OCI-LY7 (cell line): Measurements from ENCODE around the gene RAPH1. TPM values are rescaled to one million over a fixed set of nuclear protein-coding genes. Genes with fewer than 3 reads are reported as not detected.

Source experiments
- BruUV-seq: library from RNA; stranded (reverse); fragments of 400-500 nt; replicated peaks from 2 replicates; lab custom pipeline; 2021; lab: Mats Ljungman, UMichigan
- CTCF ChIA-PET: fragments of 300-600 bp; sonication (Branson Sonifier 250); formaldehyde crosslinking; loops from one replicate; lab custom pipeline; 2022; ENCODE audit warnings: antibody characterized with exemption; ENCODE audit not compliant: unreplicated experiment; lab: Charles Lee
- POLR2A ChIA-PET: fragments of 300-600 bp; sonication (Branson Sonifier 250); formaldehyde crosslinking; loops from one replicate; lab custom pipeline; 2022; ENCODE audit warnings: antibody characterized with exemption; lab: Charles Lee
- DNase-seq: peaks from one replicate; pipeline ENCODE4 v3.0.0-alpha.2; 2015; ENCODE audit warnings: low spot score
- H2AFZ ChIP-seq: fragments of 200-600 bp; sonication (generic), shearing (Covaris generic); 2 replicates; pipeline ENCODE4 v1.6.1; 2014; ENCODE audit warnings: mild to moderate bottlenecking, antibody characterized with exemption, low read length, moderate library complexity
- H3K27ac ChIP-seq: fragments of 200-600 bp; sonication (generic); 2 replicates; pipeline ENCODE4 v1.5.1; 2014; ENCODE audit warnings: mixed run types, low read depth, mild to moderate bottlenecking, moderate library complexity, low read length, inconsistent platforms; ENCODE audit not compliant: poor library complexity, severe bottlenecking
- H3K36me3 ChIP-seq: fragments of 200-600 bp; sonication (generic); 2 replicates; pipeline ENCODE4 v1.6.1; 2014; ENCODE audit warnings: mild to moderate bottlenecking, antibody characterized with exemption, low read length, moderate library complexity, mixed read lengths; ENCODE audit not compliant: insufficient read depth
- H3K4me1 ChIP-seq: fragments of 200-600 bp; sonication (generic); 2 replicates; pipeline ENCODE4 v1.5.1; 2014; ENCODE audit warnings: mild to moderate bottlenecking, low read length; ENCODE audit not compliant: insufficient read depth, poor library complexity, severe bottlenecking
- H3K4me2 ChIP-seq: fragments of 200-600 bp; sonication (generic); 2 replicates; pipeline ENCODE4 v1.6.1; 2014; ENCODE audit warnings: mild to moderate bottlenecking, low read length
- H3K4me3 ChIP-seq: fragments of 200-600 bp; sonication (generic); 2 replicates; pipeline ENCODE4 v1.5.1; 2014; ENCODE audit warnings: mild to moderate bottlenecking, low read depth, low read length; ENCODE audit not compliant: poor library complexity, severe bottlenecking
- H3K79me2 ChIP-seq: fragments of 200-600 bp; sonication (generic); 2 replicates; pipeline ENCODE4 v1.6.1; 2016; ENCODE audit warnings: low read depth, mild to moderate bottlenecking, low read length, moderate library complexity, mixed read lengths; ENCODE audit not compliant: insufficient read depth
- H3K9me2 ChIP-seq: fragments of 200-600 bp; sonication (generic); 2 replicates; pipeline ENCODE4 v1.6.1; 2016; ENCODE audit warnings: mild to moderate bottlenecking, low read length, mixed read lengths; ENCODE audit not compliant: insufficient read depth
- H3K9me3 ChIP-seq: fragments of 200-600 bp; sonication (generic); 2 replicates; pipeline ENCODE4 v1.6.1; 2014; ENCODE audit warnings: mild to moderate bottlenecking, mixed run types, low read length, mixed read lengths
- H4K20me1 ChIP-seq: fragments of 200-600 bp; sonication (generic); 2 replicates; pipeline ENCODE4 v1.6.1; 2014; ENCODE audit warnings: mild to moderate bottlenecking, antibody characterized with exemption, low read length, moderate library complexity, mixed read lengths; ENCODE audit not compliant: insufficient read depth
- EZH2phosphoT487 ChIP-seq: fragments of 200-600 bp; sonication (generic); IDR thresholded peaks from 2 replicates; pipeline ENCODE4 v1.6.1; 2018; ENCODE audit warnings: low read depth, borderline replicate concordance, mild to moderate bottlenecking, mixed run types, antibody characterized with exemption, low read length, moderate library complexity, mixed read lengths
- intact Hi-C: fragments of 100-400 bp; cut with micrococcal nuclease; formaldehyde crosslinking; loops from one replicate; pipeline ENCODE4 v1.10.0; 2022; ENCODE audit not compliant: unreplicated experiment
- total RNA-seq, 2 experiments: library from RNA; depleted of rRNA in 1 of 2; stranded (reverse); fragments of >200 nt in 1 of 2; shearing (Covaris generic) in 1 of 2; gene quantifications; 2 replicates each; pipeline ENCODE4 v1.2.3, GENCODE V29; 2014 to 2022
- TF ChIP-seq, protein P1 (sequence below): fragments of 200-600 bp; sonication (generic); conservative IDR thresholded peaks from 2 replicates; pipeline ENCODE4 v1.5.1; 2014; ENCODE audit warnings: mild to moderate bottlenecking, antibody characterized with exemption, low read length, moderate library complexity, mixed read lengths

The RAPH1 gene
- total RNA-seq, 2 experiments from 2014 or later: 4.0 to 21.5 TPM

DNA sequence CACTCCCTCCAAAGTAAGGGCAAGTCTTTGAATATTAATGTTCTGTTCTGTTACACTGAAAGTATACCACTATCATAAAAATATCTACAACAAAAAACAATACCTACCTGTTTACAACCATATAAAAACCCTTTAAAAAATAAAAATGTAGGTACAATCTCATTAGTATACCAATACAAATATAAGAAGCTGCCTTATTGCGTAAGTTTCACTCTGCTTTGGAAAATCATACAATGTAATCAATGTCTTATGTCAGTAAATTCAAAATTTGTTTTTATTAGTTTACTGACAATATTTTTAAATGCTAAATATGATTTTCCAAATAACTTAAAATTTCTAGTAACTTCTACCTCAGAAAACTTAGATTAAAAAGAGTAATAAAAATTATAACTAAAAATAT is 72.8 kb downstream of the RAPH1 start:
- POLR2A ChIA-PET: interaction anchor here (0.6 to 1.1 kb wide), 3 partner anchors 12 to 224 kb away, joined by 3 to 9 read pairs (median 3); partner anchors contain the start of gene CYP20A1
- H2AFZ ChIP-seq: no peak overlapping the region
- H3K27ac ChIP-seq: no peak overlapping the region
- DNase-seq: no peak
- no peaks in the 10 kb centered on the region for H3K9me2 ChIP-seq
- H3K4me3 ChIP-seq: no peak overlapping the region
- H3K9me3 ChIP-seq: no peaks in the 10 kb centered on the region
- H3K79me2 ChIP-seq: no peaks in the 10 kb centered on the region
- peaks cover 36% of the 10 kb centered on the region for H3K36me3 ChIP-seq
- TF ChIP-seq, protein P1, sequence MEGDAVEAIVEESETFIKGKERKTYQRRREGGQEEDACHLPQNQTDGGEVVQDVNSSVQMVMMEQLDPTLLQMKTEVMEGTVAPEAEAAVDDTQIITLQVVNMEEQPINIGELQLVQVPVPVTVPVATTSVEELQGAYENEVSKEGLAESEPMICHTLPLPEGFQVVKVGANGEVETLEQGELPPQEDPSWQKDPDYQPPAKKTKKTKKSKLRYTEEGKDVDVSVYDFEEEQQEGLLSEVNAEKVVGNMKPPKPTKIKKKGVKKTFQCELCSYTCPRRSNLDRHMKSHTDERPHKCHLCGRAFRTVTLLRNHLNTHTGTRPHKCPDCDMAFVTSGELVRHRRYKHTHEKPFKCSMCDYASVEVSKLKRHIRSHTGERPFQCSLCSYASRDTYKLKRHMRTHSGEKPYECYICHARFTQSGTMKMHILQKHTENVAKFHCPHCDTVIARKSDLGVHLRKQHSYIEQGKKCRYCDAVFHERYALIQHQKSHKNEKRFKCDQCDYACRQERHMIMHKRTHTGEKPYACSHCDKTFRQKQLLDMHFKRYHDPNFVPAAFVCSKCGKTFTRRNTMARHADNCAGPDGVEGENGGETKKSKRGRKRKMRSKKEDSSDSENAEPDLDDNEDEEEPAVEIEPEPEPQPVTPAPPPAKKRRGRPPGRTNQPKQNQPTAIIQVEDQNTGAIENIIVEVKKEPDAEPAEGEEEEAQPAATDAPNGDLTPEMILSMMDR: no peak
- TF ChIP-seq EZH2phosphoT487: no peak
- no peak overlapping the region for H3K4me2 ChIP-seq
- no peaks in the 10 kb centered on the region for H4K20me1 ChIP-seq
- no TSS peak for BruUV-seq
- intact Hi-C loops: no loop called here
- H3K4me1 ChIP-seq: peaks cover 9% of the 10 kb centered on the region
- CTCF ChIA-PET: no interaction called here

DNA sequence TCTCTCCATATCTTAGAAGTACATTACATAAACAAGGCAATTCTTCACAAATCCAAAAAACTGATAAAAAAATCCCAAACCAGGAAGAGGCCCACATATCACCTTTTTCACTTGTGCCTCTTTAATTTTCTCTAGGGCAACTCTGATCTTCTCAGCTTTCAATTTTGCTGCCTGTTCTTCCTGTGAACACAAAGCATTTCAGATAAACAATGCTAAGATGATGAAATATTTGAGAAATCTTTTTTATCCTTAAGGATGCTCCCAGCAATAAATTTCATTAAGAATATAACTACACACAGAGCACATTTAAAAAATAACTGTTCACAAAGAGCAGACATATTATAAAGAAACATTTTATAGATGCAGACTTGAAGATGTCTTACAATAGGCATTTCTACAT is 73.4 kb downstream of the RAPH1 start:
- no peak for TF ChIP-seq EZH2phosphoT487
- TF ChIP-seq, protein P1: no peak
- ChIA-PET POLR2A (interaction anchor here (1.1 kb wide), 1 partner anchor 12 kb away, joined by 3 read pairs; no protein-coding TSS in a partner anchor), CTCF (no interaction called here)
- no peaks in the 10 kb centered on the region for H3K79me2 ChIP-seq
- no peak overlapping the region for H3K27ac ChIP-seq
- H2AFZ ChIP-seq: no peak overlapping the region
- H3K4me2 ChIP-seq: no peak overlapping the region
- DNase-seq: no peak
- H3K9me3 ChIP-seq: no peaks in the 10 kb centered on the region
- intact Hi-C loops: no loop called here
- peaks cover 9% of the 10 kb centered on the region for H3K4me1 ChIP-seq
- H4K20me1 ChIP-seq: no peaks in the 10 kb centered on the region
- H3K9me2 ChIP-seq: no peaks in the 10 kb centered on the region
- peaks cover 38% of the 10 kb centered on the region for H3K36me3 ChIP-seq
- no TSS peak for BruUV-seq
- H3K4me3 ChIP-seq: no peak overlapping the region

DNA sequence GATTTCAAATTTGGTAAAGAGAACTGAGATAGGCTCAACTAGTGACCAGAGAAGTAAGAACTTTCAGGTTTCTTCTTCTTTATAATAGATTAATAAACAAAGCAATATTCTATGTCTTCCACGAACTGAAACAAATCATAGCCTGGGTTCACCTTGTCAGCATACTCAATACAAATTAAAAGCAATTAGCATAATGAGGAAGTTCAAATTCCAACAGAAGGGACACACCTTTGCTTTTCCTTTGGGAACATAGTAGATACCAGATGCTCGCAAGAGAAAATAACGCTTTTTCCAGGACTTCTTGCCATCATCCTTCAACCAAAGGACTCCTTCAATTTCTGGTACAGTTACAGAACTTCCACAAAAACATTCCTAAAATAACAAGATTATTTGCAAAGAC is 79.9 kb downstream of the RAPH1 start:
- Histone ChIP-seq H3K4me2 (no peak overlapping the region), H3K36me3 (peaks cover 86% of the 10 kb centered on the region), H3K4me1 (peaks cover 9% of the 10 kb centered on the region), H3K79me2 (no peaks in the 10 kb centered on the region), H2AFZ (no peak overlapping the region), H4K20me1 (no peaks in the 10 kb centered on the region), H3K4me3 (no peak overlapping the region), H3K9me3 (no peaks in the 10 kb centered on the region), H3K9me2 (no peaks in the 10 kb centered on the region), H3K27ac (no peak overlapping the region)
- DNase-seq: no peak
- TF ChIP-seq, protein P1: no peak
- no peak for TF ChIP-seq EZH2phosphoT487
- BruUV-seq: no TSS peak
- ChIA-PET CTCF (interaction anchor here (1.3 kb wide), 1 partner anchor 26 kb away, joined by 3 read pairs; no protein-coding TSS in a partner anchor), POLR2A (interaction anchor here (0.6 kb wide), 1 partner anchor 30 kb away, joined by 3 read pairs; no protein-coding TSS in a partner anchor)
- intact Hi-C loops: no loop called here
